ENCODE measurements around the gene ELOVL5. TPM values are rescaled to one million over a fixed set of nuclear protein-coding genes. Genes with fewer than 3 reads are reported as not detected.
A peak's percentile ranks its signal among the peaks of the same experiment; 100 is the strongest.

Gene ELOVL5
- total RNA-seq, 1 experiment from 2014 or later = 121 TPM

DNA sequence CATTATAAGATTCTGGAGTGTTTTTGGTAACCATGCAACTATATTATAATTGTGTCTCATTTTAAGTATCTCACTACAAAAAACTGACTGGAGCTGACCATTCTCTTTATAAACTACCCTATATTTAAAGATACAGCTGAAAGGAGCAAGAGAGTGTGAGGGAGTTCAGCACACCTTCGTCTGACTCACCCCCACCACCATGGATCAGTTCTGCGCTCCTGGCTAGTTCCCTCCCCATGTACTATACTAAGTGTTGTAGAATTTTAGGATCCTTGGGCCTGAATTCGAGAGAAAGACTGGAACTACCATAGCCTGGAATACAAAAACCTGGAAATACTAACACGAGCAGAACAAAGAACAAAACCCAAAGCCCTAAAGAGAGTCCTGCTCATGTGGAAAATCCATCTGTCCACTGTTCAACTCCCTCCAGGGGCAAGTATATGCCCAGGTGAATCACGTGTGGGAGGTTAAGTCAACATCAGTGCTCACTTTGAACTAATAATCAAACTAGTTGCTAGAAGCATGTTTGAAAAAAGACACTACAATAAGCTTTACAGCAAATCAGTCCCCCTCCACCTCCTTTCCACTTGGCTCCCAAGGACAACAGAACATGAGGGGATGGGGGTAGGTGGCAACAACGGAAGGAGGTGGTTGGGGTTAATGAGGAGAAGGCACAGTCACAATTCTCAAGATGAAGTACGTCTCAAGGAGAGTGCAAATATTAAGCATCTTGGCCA is 46.8 kb downstream of the ELOVL5 start:
- Mint-ChIP-seq H3K4me3 (no peak overlapping the region; a peak in 1 of 5 replicates), H3K27me3 (ENCODE audit: low read depth) (no peaks in the 10 kb centered on the region), H3K36me3 (ENCODE audit: insufficient read depth in 1 of 3, low read depth in 3 of 3) (peaks cover 13 to 21% (median 17%) of the 10 kb centered on the region in 3 experiments), H3K4me1 (peaks cover 43 to 46% of the 10 kb centered on the region in 2 experiments), H3K27ac (peak overlapping the region; percentile 19 to 75 (median 56); a peak in 5 of 7 replicates), H3K9me3 (peaks cover 11 to 16% of the 10 kb centered on the region in 2 experiments)
- peaks cover 4% of the 10 kb centered on the region for H3K79me1 ChIP-seq (ENCODE audit: insufficient read depth, low read depth, low read length, poor library complexity, severe bottlenecking)
- H3K9me3 ChIP-seq (ENCODE audit: control insufficient read depth, low read depth, low read length) = peaks cover 2% of the 10 kb centered on the region
- H3K4me2 ChIP-seq (ENCODE audit: insufficient read depth, insufficient read length, low read length) = no peak overlapping the region
- WGBS (ENCODE audit: extremely low coverage, insufficient read length, low lambda C conversion rate) = no CpG with 5 or more reads among the region's 7 CpGs
- H3K79me2 ChIP-seq (ENCODE audit: insufficient read depth, low read length) = peaks cover 34% of the 10 kb centered on the region; the same call in 1 of the 2 replicates
- H2BK5ac ChIP-seq (ENCODE audit: insufficient read length, low read length) = no peak overlapping the region
- H3K18ac ChIP-seq (ENCODE audit: insufficient read length, low read depth, low read length) = no peak overlapping the region
- H2AFZ ChIP-seq (ENCODE audit: low read length) = no peak overlapping the region
- H2BK15ac ChIP-seq (ENCODE audit: low read depth, low read length) = no peak overlapping the region
- no peak overlapping the region for H3T11ph ChIP-seq (ENCODE audit: low read length)
- no peak overlapping the region for H3K9ac ChIP-seq (ENCODE audit: extremely low read depth, insufficient read length, low read length)
- no peaks in the 10 kb centered on the region for H3K27me3 ChIP-seq (ENCODE audit: insufficient read depth, low read length)
- no peaks in the 10 kb centered on the region for H3K23me2 ChIP-seq (ENCODE audit: insufficient read length, low read depth, low read length, poor library complexity, severe bottlenecking)
- H2BK120ac ChIP-seq (ENCODE audit: low read depth, low read length, poor library complexity, severe bottlenecking) = no peak overlapping the region
- H3K4ac ChIP-seq (ENCODE audit: low read depth, low read length) = no peak overlapping the region
- H3K27ac ChIP-seq (ENCODE audit: insufficient read length, low read depth, low read length) = no peak overlapping the region
- no peak overlapping the region for H3K14ac ChIP-seq (ENCODE audit: insufficient read depth, low read length)
- no peaks in the 10 kb centered on the region for H4K20me1 ChIP-seq (ENCODE audit: control insufficient read depth, insufficient read depth, insufficient read length)
- DNase-seq = no peak
- no peak overlapping the region for H2AK5ac ChIP-seq (ENCODE audit: insufficient read length, low read length)
- H2BK20ac ChIP-seq (ENCODE audit: low read depth, low read length, poor library complexity, severe bottlenecking) = no peak overlapping the region
- no peak overlapping the region for H2BK12ac ChIP-seq (ENCODE audit: insufficient read length, low read depth, low read length)
- H3K56ac ChIP-seq (ENCODE audit: insufficient read length, low read depth, low read length) = no peak overlapping the region
- no peak overlapping the region for H4K8ac ChIP-seq (replicated peaks; ENCODE audit: insufficient read length, low read depth, low read length)
- no peak overlapping the region for H3K23ac ChIP-seq (ENCODE audit: insufficient read length, low read depth, low read length)
- TF ChIP-seq, protein P1, sequence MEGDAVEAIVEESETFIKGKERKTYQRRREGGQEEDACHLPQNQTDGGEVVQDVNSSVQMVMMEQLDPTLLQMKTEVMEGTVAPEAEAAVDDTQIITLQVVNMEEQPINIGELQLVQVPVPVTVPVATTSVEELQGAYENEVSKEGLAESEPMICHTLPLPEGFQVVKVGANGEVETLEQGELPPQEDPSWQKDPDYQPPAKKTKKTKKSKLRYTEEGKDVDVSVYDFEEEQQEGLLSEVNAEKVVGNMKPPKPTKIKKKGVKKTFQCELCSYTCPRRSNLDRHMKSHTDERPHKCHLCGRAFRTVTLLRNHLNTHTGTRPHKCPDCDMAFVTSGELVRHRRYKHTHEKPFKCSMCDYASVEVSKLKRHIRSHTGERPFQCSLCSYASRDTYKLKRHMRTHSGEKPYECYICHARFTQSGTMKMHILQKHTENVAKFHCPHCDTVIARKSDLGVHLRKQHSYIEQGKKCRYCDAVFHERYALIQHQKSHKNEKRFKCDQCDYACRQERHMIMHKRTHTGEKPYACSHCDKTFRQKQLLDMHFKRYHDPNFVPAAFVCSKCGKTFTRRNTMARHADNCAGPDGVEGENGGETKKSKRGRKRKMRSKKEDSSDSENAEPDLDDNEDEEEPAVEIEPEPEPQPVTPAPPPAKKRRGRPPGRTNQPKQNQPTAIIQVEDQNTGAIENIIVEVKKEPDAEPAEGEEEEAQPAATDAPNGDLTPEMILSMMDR (conservative IDR thresholded peaks at IDR 0.05) = no peak
- H3K4me1 ChIP-seq (ENCODE audit: insufficient read depth, low read length) = peaks cover 2% of the 10 kb centered on the region; the same call in 1 of the 2 replicates
- no peak overlapping the region for H4K91ac ChIP-seq (ENCODE audit: insufficient read length, low read depth, low read length)
- no peak overlapping the region for H4K5ac ChIP-seq (ENCODE audit: insufficient read length, low read depth, low read length)

Measured in H9 (cell line).